Measurements from ENCODE around the gene ROBO1.

The ROBO1 gene

DNA sequence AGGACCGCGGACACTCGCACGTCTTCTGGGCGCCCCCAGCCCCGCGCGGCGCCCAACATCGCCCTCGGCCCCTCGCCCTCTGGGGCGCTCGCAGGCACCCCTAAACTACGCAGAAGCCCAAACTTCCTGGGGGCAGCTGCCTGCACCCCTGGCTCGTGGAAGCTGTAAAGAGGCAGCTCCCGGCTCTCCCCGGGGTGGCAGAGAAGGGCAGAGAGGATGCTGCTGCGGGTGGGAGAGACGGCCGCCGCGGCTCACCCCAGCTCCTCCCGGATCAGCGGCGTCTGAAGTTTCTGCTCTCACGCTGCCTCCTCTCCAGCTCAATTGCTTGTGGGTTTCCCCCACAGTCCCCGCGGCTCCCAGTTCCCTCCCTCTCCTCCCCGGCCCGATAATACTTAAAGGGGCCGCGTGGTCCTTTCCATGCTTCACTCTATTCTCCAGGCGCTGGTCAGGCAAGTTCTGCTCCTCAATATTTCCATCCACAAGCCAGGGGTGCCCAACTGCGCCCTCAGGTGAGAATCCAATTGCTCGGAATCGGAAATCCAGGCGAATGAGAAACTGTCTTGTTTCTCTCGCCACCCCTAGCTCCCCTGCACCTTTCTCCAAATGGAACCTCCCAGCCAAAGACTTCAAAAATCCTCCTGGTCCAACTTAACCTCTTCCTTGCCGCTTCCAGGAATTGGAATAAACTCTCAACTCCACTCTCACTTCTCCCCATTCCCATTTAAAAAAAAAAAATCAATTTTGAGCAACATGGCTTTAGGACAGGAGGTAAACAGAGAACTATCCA, 748.5 kb downstream of the ROBO1 start:
- Histone ChIP-seq H3K27ac (ENCODE audit: low read length) (no peak overlapping the region), H3K36me3 (ENCODE audit: insufficient read depth, low read length) (no peaks in the 10 kb centered on the region), H3K4me2 (ENCODE audit: insufficient read depth, low read length) (no peak overlapping the region), H3K4me3 (ENCODE audit: low read depth in 1 of 2, low read length in 2 of 2) (no peak overlapping the region), H3K9me3 (ENCODE audit: insufficient read depth, low read length, severe bottlenecking) (no peaks in the 10 kb centered on the region), H3K9ac (ENCODE audit: low read depth, low read length) (no peak overlapping the region), H3K4me1 (ENCODE audit: insufficient read depth, low read length) (no peaks in the 10 kb centered on the region), H3K79me2 (ENCODE audit: insufficient read depth, low read length) (no peaks in the 10 kb centered on the region), H2AFZ (ENCODE audit: low read depth, low read length) (no peak overlapping the region), H4K20me1 (ENCODE audit: insufficient read depth, low read length) (no peaks in the 10 kb centered on the region), H3K27me3 (ENCODE audit: insufficient read depth, low read length, poor library complexity) (no peaks in the 10 kb centered on the region)
- DNase-seq (no peak), ATAC-seq (ENCODE audit: insufficient read depth, low read depth) (no peak)
- TF ChIP-seq, protein P1, sequence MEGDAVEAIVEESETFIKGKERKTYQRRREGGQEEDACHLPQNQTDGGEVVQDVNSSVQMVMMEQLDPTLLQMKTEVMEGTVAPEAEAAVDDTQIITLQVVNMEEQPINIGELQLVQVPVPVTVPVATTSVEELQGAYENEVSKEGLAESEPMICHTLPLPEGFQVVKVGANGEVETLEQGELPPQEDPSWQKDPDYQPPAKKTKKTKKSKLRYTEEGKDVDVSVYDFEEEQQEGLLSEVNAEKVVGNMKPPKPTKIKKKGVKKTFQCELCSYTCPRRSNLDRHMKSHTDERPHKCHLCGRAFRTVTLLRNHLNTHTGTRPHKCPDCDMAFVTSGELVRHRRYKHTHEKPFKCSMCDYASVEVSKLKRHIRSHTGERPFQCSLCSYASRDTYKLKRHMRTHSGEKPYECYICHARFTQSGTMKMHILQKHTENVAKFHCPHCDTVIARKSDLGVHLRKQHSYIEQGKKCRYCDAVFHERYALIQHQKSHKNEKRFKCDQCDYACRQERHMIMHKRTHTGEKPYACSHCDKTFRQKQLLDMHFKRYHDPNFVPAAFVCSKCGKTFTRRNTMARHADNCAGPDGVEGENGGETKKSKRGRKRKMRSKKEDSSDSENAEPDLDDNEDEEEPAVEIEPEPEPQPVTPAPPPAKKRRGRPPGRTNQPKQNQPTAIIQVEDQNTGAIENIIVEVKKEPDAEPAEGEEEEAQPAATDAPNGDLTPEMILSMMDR (IDR thresholded peaks at IDR 0.05; ENCODE audit: borderline replicate concordance, extremely low read depth, low read length, poor library complexity, severe bottlenecking), result no peak
- TF ChIP-seq EZH2 (IDR thresholded peaks at IDR 0.05; ENCODE audit: borderline replicate concordance, low read depth, low read length, severe bottlenecking), result no peak

DNA sequence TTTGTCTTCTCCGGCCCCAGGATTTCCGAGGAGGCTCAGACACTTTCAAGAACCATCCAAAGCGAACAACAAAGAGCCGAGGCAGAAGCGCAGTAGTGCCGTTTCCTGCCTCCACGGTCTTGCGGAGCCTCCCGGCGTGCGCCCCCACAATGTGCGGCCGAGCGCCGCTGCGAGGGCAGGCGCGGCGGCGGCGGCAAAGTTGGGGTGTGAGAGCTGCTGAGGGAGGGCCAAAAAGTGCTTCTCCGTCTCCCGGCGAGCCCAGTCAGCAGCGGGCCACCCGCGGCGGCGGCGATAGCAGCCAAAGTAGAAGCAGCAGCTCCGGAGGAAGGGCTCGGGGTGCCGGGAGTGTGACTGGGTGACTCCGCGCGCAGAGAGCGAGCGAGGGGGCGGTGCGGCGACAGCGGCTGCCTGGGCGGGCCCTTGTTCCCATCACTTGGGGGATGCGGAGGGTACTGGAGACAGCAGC, 749.1 kb downstream of the ROBO1 start:
- TF ChIP-seq EZH2 (IDR thresholded peaks at IDR 0.05; ENCODE audit: borderline replicate concordance, low read depth, low read length, severe bottlenecking), result no peak
- TF ChIP-seq, protein P1 (IDR thresholded peaks at IDR 0.05; ENCODE audit: borderline replicate concordance, extremely low read depth, low read length, poor library complexity, severe bottlenecking), result no peak
- DNase-seq (no peak), ATAC-seq (ENCODE audit: insufficient read depth, low read depth) (no peak)

DNA sequence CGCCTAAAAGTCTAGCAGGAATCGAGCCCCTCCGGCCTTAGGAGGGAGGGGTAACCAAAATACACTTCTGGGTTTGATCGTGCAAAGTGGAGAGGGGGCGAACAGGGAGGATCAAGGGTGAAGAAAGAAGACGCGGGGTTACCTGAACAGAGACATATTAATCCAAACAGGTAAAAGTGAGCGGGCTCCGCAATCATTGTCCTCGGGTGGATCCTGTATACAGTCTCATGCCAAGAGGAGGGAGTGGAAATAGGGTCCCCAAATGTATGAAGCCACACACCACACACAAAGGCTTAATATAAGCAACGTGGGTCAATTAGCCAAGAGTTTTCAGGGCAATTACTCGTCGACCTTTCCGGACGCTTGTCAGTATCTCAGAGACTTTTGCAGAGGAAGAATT, 749.5 kb downstream of the ROBO1 start:
- no peaks in the 10 kb centered on the region for H3K36me3 ChIP-seq (ENCODE audit: insufficient read depth, low read length)
- H3K79me2 ChIP-seq (ENCODE audit: insufficient read depth, low read length), result no peaks in the 10 kb centered on the region
- no peak for ATAC-seq (ENCODE audit: insufficient read depth, low read depth)
- no peaks in the 10 kb centered on the region for H4K20me1 ChIP-seq (ENCODE audit: insufficient read depth, low read length)
- H3K4me3 ChIP-seq (ENCODE audit: low read depth in 1 of 2, low read length in 2 of 2), result no peak overlapping the region
- no peak overlapping the region for H3K4me2 ChIP-seq (ENCODE audit: insufficient read depth, low read length)
- no peaks in the 10 kb centered on the region for H3K4me1 ChIP-seq (ENCODE audit: insufficient read depth, low read length)
- no peak overlapping the region for H2AFZ ChIP-seq (ENCODE audit: low read depth, low read length)
- DNase-seq, result no peak
- no peak overlapping the region for H3K9ac ChIP-seq (ENCODE audit: low read depth, low read length)
- no peaks in the 10 kb centered on the region for H3K27me3 ChIP-seq (ENCODE audit: insufficient read depth, low read length, poor library complexity)
- TF ChIP-seq EZH2 (IDR thresholded peaks at IDR 0.05; ENCODE audit: borderline replicate concordance, low read depth, low read length, severe bottlenecking), result no peak
- TF ChIP-seq, protein P1 (IDR thresholded peaks at IDR 0.05; ENCODE audit: borderline replicate concordance, extremely low read depth, low read length, poor library complexity, severe bottlenecking), result no peak
- H3K27ac ChIP-seq (ENCODE audit: low read length), result no peak overlapping the region
- H3K9me3 ChIP-seq (ENCODE audit: insufficient read depth, low read length, severe bottlenecking), result no peaks in the 10 kb centered on the region

More for the DNA sequence above, 749.1 kb downstream of the ROBO1 start:
- H3K27ac ChIP-seq (ENCODE audit: low read length), result no peak overlapping the region
- no peak overlapping the region for H3K4me3 ChIP-seq (ENCODE audit: low read depth in 1 of 2, low read length in 2 of 2)
- no peak overlapping the region for H2AFZ ChIP-seq (ENCODE audit: low read depth, low read length)
- H3K9me3 ChIP-seq (ENCODE audit: insufficient read depth, low read length, severe bottlenecking), result no peaks in the 10 kb centered on the region
- H4K20me1 ChIP-seq (ENCODE audit: insufficient read depth, low read length), result no peaks in the 10 kb centered on the region
- no peaks in the 10 kb centered on the region for H3K36me3 ChIP-seq (ENCODE audit: insufficient read depth, low read length)
- H3K27me3 ChIP-seq (ENCODE audit: insufficient read depth, low read length, poor library complexity), result no peaks in the 10 kb centered on the region
- H3K9ac ChIP-seq (ENCODE audit: low read depth, low read length), result no peak overlapping the region
- no peak overlapping the region for H3K4me2 ChIP-seq (ENCODE audit: insufficient read depth, low read length)
- H3K4me1 ChIP-seq (ENCODE audit: insufficient read depth, low read length), result no peaks in the 10 kb centered on the region
- no peaks in the 10 kb centered on the region for H3K79me2 ChIP-seq (ENCODE audit: insufficient read depth, low read length)
